RWPE2 (cell line): Measurements from ENCODE around the gene TGFBR2.
A peak's percentile ranks its signal among the peaks of the same experiment; 100 is the strongest.

Source experiments
- ATAC-seq: fragments of 200-7000 bp; cut with Tn5 transposase; 3 replicates; pipeline ENCODE4 v1.9.1; 2021; ENCODE audit warnings: low read depth
- DNase-seq: peaks from one replicate; pipeline ENCODE4 v3.0.0-alpha.2; 2020; ENCODE audit warnings: low spot score
- H3K27ac ChIP-seq: fragments of 450-650 bp; 2 replicates; pipeline ENCODE4 v1.5.1; 2017; ENCODE audit warnings: mild to moderate bottlenecking; ENCODE audit not compliant: poor library complexity, severe bottlenecking
- H3K27me3 ChIP-seq: fragments of 250-450 bp; sonication (Bioruptor Pico); 2 replicates; pipeline ENCODE4 v1.5.1; 2021; ENCODE audit warnings: mild to moderate bottlenecking, moderate library complexity; ENCODE audit not compliant: insufficient read depth, poor library complexity, severe bottlenecking
- H3K36me3 ChIP-seq: fragments of 250-450 bp; sonication (Bioruptor Pico); 2 replicates; pipeline ENCODE4 v1.5.1; 2020; ENCODE audit warnings: low read depth, mild to moderate bottlenecking, moderate library complexity
- H3K4me1 ChIP-seq: fragments of 250-450 bp; sonication (Bioruptor Pico); 2 replicates; pipeline ENCODE4 v1.5.1; 2021; ENCODE audit warnings: mild to moderate bottlenecking, moderate library complexity; ENCODE audit not compliant: insufficient read depth, poor library complexity, severe bottlenecking
- H3K4me3 ChIP-seq: fragments of 250-450 bp; sonication (Bioruptor Pico); 2 replicates; pipeline ENCODE4 v1.5.1; 2021; ENCODE audit warnings: mild to moderate bottlenecking, moderate library complexity; ENCODE audit not compliant: severe bottlenecking
- H3K9me3 ChIP-seq: fragments of 250-450 bp; sonication (Bioruptor Pico); 2 replicates; pipeline ENCODE4 v1.5.1; 2021; ENCODE audit warnings: mild to moderate bottlenecking, moderate library complexity; ENCODE audit not compliant: severe bottlenecking
- TF ChIP-seq, protein P1 (sequence below): fragments of 450-650 bp; IDR thresholded peaks from one replicate; pipeline ENCODE4 v1.5.1; 2017; ENCODE audit warnings: mild to moderate bottlenecking, moderate library complexity; ENCODE audit not compliant: poor library complexity, severe bottlenecking

Gene TGFBR2

DNA sequence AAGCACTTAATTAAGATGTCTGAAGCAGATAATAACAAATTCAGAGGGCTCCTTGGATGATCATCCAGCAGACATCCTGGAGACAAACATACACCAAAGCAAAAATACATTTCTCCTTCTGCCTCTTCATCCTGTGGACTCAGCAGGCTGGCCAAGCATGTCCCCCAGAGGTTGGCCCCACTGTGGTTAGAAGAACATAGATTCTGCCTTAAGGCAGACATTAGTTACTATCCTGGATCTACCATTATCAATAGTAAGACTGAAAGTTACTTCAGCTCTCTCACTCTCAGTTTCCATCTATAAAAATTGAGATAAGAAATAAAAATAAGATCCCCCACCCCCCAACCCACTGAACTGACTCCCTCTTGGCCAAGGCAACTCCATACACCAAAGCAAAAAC, 28.6 kb upstream of the TGFBR2 start:
- H3K36me3 ChIP-seq = no peaks in the 10 kb centered on the region
- peak overlapping the region; percentile 48 for H3K27ac ChIP-seq
- TF ChIP-seq, protein P1, sequence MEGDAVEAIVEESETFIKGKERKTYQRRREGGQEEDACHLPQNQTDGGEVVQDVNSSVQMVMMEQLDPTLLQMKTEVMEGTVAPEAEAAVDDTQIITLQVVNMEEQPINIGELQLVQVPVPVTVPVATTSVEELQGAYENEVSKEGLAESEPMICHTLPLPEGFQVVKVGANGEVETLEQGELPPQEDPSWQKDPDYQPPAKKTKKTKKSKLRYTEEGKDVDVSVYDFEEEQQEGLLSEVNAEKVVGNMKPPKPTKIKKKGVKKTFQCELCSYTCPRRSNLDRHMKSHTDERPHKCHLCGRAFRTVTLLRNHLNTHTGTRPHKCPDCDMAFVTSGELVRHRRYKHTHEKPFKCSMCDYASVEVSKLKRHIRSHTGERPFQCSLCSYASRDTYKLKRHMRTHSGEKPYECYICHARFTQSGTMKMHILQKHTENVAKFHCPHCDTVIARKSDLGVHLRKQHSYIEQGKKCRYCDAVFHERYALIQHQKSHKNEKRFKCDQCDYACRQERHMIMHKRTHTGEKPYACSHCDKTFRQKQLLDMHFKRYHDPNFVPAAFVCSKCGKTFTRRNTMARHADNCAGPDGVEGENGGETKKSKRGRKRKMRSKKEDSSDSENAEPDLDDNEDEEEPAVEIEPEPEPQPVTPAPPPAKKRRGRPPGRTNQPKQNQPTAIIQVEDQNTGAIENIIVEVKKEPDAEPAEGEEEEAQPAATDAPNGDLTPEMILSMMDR = no peak
- H3K4me1 ChIP-seq = peaks cover 26% of the 10 kb centered on the region
- DNase-seq (no peak), ATAC-seq (no peak)
- no peak overlapping the region for H3K4me3 ChIP-seq
- no peaks in the 10 kb centered on the region for H3K9me3 ChIP-seq
- H3K27me3 ChIP-seq = no peaks in the 10 kb centered on the region

DNA sequence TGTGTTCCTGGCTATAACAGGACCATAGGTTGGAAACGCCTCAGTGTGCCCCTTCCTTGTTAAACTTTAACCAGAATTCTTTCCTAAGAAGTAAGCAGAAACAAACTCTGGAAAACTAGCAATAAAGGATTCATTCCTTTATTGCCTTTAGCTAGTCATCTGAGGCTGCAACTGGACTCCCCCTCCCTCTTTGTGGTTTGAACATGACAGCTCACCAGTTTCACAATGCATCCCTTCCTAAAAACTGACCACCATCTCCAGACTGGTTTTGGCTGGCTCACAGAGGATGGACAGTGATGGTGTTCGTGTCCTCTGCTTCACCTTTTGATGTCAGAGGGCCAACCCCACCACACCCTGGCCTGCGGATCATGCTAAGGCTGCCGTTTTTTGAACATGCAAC, 27.9 kb upstream of the TGFBR2 start:
- no peaks in the 10 kb centered on the region for H3K36me3 ChIP-seq
- H3K4me3 ChIP-seq = no peak overlapping the region
- no peaks in the 10 kb centered on the region for H3K9me3 ChIP-seq
- H3K4me1 ChIP-seq = peaks cover 26% of the 10 kb centered on the region
- peak overlapping the region; percentile 48 for H3K27ac ChIP-seq
- DNase-seq = no peak
- ATAC-seq = peak; percentile 72
- TF ChIP-seq, protein P1 = no peak
- no peaks in the 10 kb centered on the region for H3K27me3 ChIP-seq

DNA sequence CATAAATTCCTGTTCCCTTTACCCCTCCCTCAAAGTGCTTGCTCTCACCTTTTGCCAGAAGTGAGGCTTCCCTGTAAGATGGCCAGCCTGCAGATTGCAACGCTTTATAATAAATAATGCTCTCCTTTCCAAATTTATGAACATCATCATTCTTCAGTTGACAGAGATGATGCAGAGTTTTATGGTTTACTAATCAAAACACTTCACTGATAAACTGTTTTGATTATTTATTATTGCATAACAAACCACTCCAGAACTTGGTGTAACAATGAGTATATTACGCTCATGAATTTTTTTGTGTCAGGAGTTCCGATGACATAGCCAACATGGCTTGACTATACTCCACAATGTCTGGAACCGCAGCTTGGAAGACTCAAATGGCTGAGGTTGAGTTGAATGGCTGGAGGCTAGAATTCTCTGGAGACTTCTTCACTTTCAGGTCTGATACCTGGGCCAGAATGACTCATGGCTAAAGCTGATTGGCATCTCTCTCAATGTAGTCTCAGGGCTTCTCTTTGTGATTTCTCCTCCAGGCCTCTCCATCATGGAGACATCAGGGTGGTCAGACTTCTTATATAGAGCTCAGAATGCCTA, 27.3 kb upstream of the TGFBR2 start:
- peaks cover 26% of the 10 kb centered on the region for H3K4me1 ChIP-seq
- DNase-seq (no peak), ATAC-seq (peak; percentile 31)
- TF ChIP-seq, protein P1 = no peak
- H3K36me3 ChIP-seq = no peaks in the 10 kb centered on the region
- H3K27me3 ChIP-seq = no peaks in the 10 kb centered on the region
- peak overlapping the region; percentile 48 for H3K27ac ChIP-seq
- no peaks in the 10 kb centered on the region for H3K9me3 ChIP-seq
- no peak overlapping the region for H3K4me3 ChIP-seq

DNA sequence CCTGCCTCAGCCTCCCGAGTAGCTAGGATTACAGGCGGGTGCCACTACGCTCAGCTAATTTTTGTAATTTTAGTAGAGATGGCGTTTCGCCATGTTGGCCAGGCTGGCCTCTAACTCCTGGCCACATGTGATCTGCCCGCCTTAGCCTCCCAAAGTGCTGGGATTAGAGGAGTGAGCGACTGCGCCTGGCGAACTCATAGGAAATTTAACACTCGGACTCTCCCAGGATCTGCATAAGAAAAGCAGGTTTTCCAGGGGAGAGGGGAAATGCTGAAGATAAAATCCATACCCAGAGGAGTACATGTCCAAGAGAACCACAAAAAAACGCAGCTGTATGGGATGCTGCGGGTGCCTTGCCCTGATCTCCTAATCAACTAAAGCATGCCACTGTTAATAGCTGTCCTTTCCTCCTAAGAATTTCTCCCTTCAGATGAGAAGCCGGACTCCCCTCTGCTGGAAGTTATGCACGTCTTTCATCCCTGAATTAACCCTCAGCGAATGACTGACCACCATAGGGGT, 25.3 kb upstream of the TGFBR2 start:
- DNase-seq (no peak), ATAC-seq (no peak)
- H3K4me3 ChIP-seq = no peak overlapping the region
- TF ChIP-seq, protein P1 = no peak
- peaks cover 26% of the 10 kb centered on the region for H3K4me1 ChIP-seq
- H3K36me3 ChIP-seq = no peaks in the 10 kb centered on the region
- H3K9me3 ChIP-seq = no peaks in the 10 kb centered on the region
- no peaks in the 10 kb centered on the region for H3K27me3 ChIP-seq
- H3K27ac ChIP-seq = peak overlapping the region; percentile 48

DNA sequence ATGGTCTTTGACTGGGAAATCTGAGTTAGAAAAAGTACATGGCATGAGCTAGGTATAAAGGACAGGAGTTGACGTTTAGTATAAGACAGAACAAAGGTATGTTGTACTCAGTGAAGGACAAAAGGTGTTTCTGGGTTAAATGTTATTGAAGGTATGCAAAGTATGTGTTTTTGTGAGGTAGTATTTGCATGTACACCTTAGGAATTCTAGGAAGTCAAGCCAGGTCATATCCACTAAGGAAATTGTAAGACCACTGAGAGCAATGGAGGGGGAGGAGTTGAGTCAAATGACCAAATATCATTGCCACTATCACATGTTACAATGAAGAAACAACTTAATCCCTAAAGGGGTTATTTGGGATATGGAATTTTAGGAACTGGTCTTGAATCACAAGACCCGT, 24.4 kb upstream of the TGFBR2 start:
- no peaks in the 10 kb centered on the region for H3K9me3 ChIP-seq
- peak overlapping the region; percentile 48 for H3K27ac ChIP-seq
- ATAC-seq = peak; percentile 35
- DNase-seq = no peak
- H3K27me3 ChIP-seq = no peaks in the 10 kb centered on the region
- H3K4me1 ChIP-seq = peaks cover 25% of the 10 kb centered on the region
- no peaks in the 10 kb centered on the region for H3K36me3 ChIP-seq
- no peak overlapping the region for H3K4me3 ChIP-seq
- TF ChIP-seq, protein P1 = no peak
